ENCODE measurements around the gene PIK3R4.

The PIK3R4 gene

DNA sequence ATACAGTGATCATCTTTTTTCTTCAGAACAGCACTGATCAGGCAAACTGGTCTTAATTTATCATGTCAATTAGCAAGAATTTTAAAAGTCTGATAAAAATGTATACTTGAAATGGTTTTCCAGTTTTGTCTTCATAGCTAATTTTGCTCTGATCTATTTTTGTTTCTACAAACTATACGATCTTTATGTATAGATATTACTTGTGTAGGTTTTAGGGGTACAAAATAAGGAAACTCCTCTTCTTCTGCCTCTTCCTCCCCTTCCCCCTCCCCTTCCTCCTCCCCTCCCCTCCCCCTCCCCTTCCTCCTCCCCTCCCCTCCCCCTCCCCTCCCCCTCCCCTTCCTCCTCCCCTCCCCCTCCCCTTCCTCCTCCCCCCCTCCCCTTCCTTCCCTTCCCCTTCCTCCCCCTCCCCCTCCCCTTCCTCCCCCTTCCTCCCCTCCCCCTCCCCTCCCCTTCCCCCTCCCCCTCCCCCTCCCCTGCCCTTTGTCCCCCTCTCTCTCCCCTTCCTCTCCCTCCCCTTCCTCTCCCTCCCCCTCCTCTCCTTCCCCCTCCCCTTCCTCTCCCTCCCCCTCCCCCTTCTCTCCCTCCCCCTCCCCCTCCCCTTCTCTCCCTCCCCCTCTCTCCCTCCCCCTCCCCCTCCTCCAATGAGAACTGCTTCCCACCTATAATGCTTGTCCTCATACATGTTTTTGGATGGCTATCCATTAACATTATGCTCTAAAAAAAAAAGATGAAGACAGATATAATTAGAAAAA, 110.0 kb downstream of the PIK3R4 start:
- no peak overlapping the region for H3K4me3 ChIP-seq (ENCODE audit: low read depth, low read length)
- TF ChIP-seq, protein P1, sequence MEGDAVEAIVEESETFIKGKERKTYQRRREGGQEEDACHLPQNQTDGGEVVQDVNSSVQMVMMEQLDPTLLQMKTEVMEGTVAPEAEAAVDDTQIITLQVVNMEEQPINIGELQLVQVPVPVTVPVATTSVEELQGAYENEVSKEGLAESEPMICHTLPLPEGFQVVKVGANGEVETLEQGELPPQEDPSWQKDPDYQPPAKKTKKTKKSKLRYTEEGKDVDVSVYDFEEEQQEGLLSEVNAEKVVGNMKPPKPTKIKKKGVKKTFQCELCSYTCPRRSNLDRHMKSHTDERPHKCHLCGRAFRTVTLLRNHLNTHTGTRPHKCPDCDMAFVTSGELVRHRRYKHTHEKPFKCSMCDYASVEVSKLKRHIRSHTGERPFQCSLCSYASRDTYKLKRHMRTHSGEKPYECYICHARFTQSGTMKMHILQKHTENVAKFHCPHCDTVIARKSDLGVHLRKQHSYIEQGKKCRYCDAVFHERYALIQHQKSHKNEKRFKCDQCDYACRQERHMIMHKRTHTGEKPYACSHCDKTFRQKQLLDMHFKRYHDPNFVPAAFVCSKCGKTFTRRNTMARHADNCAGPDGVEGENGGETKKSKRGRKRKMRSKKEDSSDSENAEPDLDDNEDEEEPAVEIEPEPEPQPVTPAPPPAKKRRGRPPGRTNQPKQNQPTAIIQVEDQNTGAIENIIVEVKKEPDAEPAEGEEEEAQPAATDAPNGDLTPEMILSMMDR (IDR thresholded peaks at IDR 0.05; ENCODE audit: insufficient read depth, low read depth, low read length, missing control alignments), result no peak

DNA sequence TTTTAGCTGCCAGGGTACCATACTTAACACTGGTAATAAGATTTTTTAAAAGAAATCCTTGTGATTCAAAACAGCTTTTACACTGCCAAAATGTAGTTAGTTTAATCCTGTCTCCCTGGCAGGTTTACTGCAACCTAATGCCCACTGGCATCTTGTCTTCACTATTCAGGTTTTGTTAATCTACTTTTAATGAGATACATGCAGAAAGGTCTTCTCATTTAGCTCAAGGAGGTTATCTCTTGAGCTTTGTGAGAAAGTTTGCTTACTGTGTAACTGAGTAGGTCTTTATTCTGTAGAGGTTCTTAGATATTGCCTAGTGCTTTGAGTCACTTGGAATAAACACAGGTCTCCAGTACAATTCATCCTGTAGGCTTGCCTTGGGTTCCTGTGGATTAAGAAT, 110.7 kb downstream of the PIK3R4 start:
- TF ChIP-seq, protein P1 (IDR thresholded peaks at IDR 0.05; ENCODE audit: insufficient read depth, low read depth, low read length, missing control alignments), result no peak
- DNase-seq (ENCODE audit: low read depth), result no peak
- H3K4me3 ChIP-seq (ENCODE audit: low read depth, low read length), result no peak overlapping the region

More for the DNA sequence above, 110.0 kb downstream of the PIK3R4 start:
- DNase-seq (ENCODE audit: low read depth), result no peak

DNA sequence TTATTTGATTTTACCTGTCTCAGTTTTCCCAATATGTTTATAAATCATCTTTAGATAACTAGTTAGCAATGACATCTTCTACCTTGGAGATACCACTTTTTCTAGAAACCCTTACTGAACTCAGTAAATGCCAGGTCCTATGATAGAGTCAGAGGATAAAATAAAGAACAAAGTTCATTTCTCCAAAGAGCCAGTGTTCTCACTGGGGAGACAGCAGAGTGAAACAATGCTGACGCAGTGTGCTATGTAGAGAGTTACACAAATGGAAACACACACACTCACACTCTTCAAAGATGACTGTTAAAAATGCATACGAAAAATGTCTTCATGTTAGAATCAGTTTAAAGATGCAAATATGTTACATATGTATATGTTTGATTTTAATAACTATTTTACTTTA, 111.3 kb downstream of the PIK3R4 start:
- no peak for DNase-seq (ENCODE audit: low read depth)
- TF ChIP-seq, protein P1 (IDR thresholded peaks at IDR 0.05; ENCODE audit: insufficient read depth, low read depth, low read length, missing control alignments), result no peak
- no peak overlapping the region for H3K4me3 ChIP-seq (ENCODE audit: low read depth, low read length)
